HG03460 (cell line): ENCODE data around the gene SRGN.
"Not testable (repeated sequence)": the region's sequence is repeated elsewhere in the genome, so short reads cannot be mapped to it uniquely, and the experiment has no call there.

ENCODE experiments used
- ATAC-seq: cut with Tn5 transposase; IDR thresholded peaks from one replicate; pipeline ENCODE4 v1.9.1; 2021; ENCODE audit not compliant: unreplicated experiment

SRGN gene

GRCh38 chr10:69087590-69088470, at the start of gene SRGN:
Gene SRGN (plus strand): TSS chr10:69088103. CDS start chr10:69088158, 55 bp downstream.
- ATAC-seq = peak; percentile 51

GRCh38 chr10:69040904-69041303, 47.0 kb upstream of the SRGN start:
- not testable (repeated sequence) for ATAC-seq

- no peak for ATAC-seq
Measured at GRCh38 chr10:69042417-69042816, 45.5 kb upstream of the SRGN start.

GRCh38 chr10:69042838-69043237, 45.1 kb upstream of the SRGN start:
- no peak for ATAC-seq

GRCh38 chr10:69043931-69044531, 43.9 kb upstream of the SRGN start:
- peak; percentile 68 for ATAC-seq

- peak; percentile 26 for ATAC-seq
Measured at GRCh38 chr10:69044546-69044945, 43.4 kb upstream of the SRGN start.

- peak; percentile 56 for ATAC-seq
Measured at GRCh38 chr10:69045441-69046300, 42.2 kb upstream of the SRGN start.

GRCh38 chr10:69047111-69047832, 40.6 kb upstream of the SRGN start:
- no peak for ATAC-seq

- no peak for ATAC-seq
Measured at GRCh38 chr10:69048103-69048502, 39.8 kb upstream of the SRGN start.

GRCh38 chr10:69049566-69049961, 38.3 kb upstream of the SRGN start:
- no peak for ATAC-seq

- peak; percentile 41 for ATAC-seq
Measured at GRCh38 chr10:69051303-69051702, 36.6 kb upstream of the SRGN start.

- ATAC-seq = no peak
Measured at GRCh38 chr10:69051710-69052487, 36.0 kb upstream of the SRGN start.

- ATAC-seq = no peak
Measured at GRCh38 chr10:69052736-69053135, 35.2 kb upstream of the SRGN start.

GRCh38 chr10:69055241-69055640, 32.7 kb upstream of the SRGN start:
- no peak for ATAC-seq

- no peak for ATAC-seq
Measured at GRCh38 chr10:69056129-69056528, 31.8 kb upstream of the SRGN start.

GRCh38 chr10:69056536-69057260, 31.2 kb upstream of the SRGN start:
- no peak for ATAC-seq

GRCh38 chr10:69057261-69057950, 30.5 kb upstream of the SRGN start:
- no peak for ATAC-seq

- no peak for ATAC-seq
Measured at GRCh38 chr10:69057951-69058297, 30.0 kb upstream of the SRGN start.
